Measurements from ENCODE around the gene ARHGAP24.

DNA sequence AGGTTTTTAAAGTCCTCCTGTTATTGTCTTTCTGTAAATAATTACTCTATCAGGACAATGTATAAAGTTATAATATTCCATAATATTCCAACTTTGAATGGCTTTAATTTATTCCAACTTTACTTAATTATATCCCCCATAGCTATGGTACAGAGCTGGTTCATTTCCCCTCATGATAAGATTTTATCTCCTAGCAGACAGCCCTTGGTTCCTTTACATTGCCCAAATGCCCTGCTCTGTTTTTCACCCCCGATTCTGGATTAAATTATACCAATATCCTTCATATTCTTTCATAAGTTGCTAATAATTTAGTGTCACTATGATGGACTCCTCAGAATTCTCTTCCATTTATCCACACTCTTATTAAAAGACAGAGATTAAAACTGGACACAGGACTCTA is 544.4 kb downstream of the ARHGAP24 start:
- TF ChIP-seq, protein P1, sequence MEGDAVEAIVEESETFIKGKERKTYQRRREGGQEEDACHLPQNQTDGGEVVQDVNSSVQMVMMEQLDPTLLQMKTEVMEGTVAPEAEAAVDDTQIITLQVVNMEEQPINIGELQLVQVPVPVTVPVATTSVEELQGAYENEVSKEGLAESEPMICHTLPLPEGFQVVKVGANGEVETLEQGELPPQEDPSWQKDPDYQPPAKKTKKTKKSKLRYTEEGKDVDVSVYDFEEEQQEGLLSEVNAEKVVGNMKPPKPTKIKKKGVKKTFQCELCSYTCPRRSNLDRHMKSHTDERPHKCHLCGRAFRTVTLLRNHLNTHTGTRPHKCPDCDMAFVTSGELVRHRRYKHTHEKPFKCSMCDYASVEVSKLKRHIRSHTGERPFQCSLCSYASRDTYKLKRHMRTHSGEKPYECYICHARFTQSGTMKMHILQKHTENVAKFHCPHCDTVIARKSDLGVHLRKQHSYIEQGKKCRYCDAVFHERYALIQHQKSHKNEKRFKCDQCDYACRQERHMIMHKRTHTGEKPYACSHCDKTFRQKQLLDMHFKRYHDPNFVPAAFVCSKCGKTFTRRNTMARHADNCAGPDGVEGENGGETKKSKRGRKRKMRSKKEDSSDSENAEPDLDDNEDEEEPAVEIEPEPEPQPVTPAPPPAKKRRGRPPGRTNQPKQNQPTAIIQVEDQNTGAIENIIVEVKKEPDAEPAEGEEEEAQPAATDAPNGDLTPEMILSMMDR (IDR thresholded peaks at IDR 0.05; ENCODE audit: poor library complexity) = no peak
- TF ChIP-seq EZH2phosphoT487 (IDR thresholded peaks at IDR 0.05; ENCODE audit: low read depth, severe bottlenecking, unreplicated experiment) = no peak
- no peak for TF ChIP-seq EZH2 (IDR thresholded peaks at IDR 0.05; ENCODE audit: borderline replicate concordance)
